Neuronal stem cell (in vitro differentiated cells): ENCODE data around the gene NECTIN2.
A peak's percentile ranks its signal among the peaks of the same experiment; 100 is the strongest.

ENCODE experiments used
- DNase-seq: peaks from one replicate; pipeline ENCODE4 v3.0.0-alpha.2; 2013; ENCODE audit warnings: low spot score
- H2AFZ ChIP-seq: one replicate; pipeline ENCODE4 v1.6.1; 2013; ENCODE audit warnings: mild to moderate bottlenecking, low read length, inconsistent platforms
- H2AK5ac ChIP-seq: 2 replicates; pipeline ENCODE4 v1.6.1; 2013; ENCODE audit warnings: low read depth, mild to moderate bottlenecking, inconsistent platforms, low read length, moderate library complexity, mixed read lengths
- H2BK120ac ChIP-seq: 2 replicates; pipeline ENCODE4 v1.6.1; 2013; ENCODE audit warnings: low read depth, mild to moderate bottlenecking, inconsistent platforms, low read length, moderate library complexity, mixed read lengths
- H2BK12ac ChIP-seq: one replicate; pipeline ENCODE4 v1.6.1; 2013; ENCODE audit warnings: low read length, inconsistent platforms
- H2BK15ac ChIP-seq: 2 replicates; pipeline ENCODE4 v1.6.1; 2013; ENCODE audit warnings: mild to moderate bottlenecking, low read length, inconsistent platforms, mixed read lengths
- H2BK5ac ChIP-seq: one replicate; pipeline ENCODE4 v1.6.1; 2013; ENCODE audit warnings: inconsistent platforms, mild to moderate bottlenecking, low read length, moderate library complexity
- H3K14ac ChIP-seq: one replicate; pipeline ENCODE4 v1.6.1; 2013; ENCODE audit warnings: low read length, inconsistent platforms
- H3K18ac ChIP-seq: 2 replicates; pipeline ENCODE4 v1.6.1; 2013; ENCODE audit warnings: low read length, inconsistent platforms
- H3K23ac ChIP-seq: 2 replicates; pipeline ENCODE4 v1.6.1; 2013; ENCODE audit warnings: low read depth, mild to moderate bottlenecking, mixed read lengths, low read length, inconsistent platforms; ENCODE audit not compliant: poor library complexity
- H3K27ac ChIP-seq: replicated peaks from 3 replicates; pipeline ENCODE4 v1.5.1; 2013; ENCODE audit warnings: low read length, inconsistent platforms
- H3K27me3 ChIP-seq, 3 experiments: 2 replicates each; pipeline ENCODE4 v1.6.1; 2013; ENCODE audit warnings: low read length in 3 of 3, mild to moderate bottlenecking in 2 of 3, inconsistent platforms in 1 of 3, low read depth in 1 of 3, mixed read lengths in 1 of 3, moderate library complexity in 1 of 3; ENCODE audit not compliant: control insufficient read depth in 3 of 3, insufficient read depth in 3 of 3
- H3K36me3 ChIP-seq, 2 donors: replicated peaks in 1 of 2; 2 replicates each; pipeline ENCODE4 v1.6.1; 2013; ENCODE audit warnings: low read length in 2 of 2; ENCODE audit not compliant: control insufficient read depth in 2 of 2, insufficient read depth in 2 of 2
- H3K4ac ChIP-seq: 2 replicates; pipeline ENCODE4 v1.6.1; 2013; ENCODE audit warnings: inconsistent platforms, mild to moderate bottlenecking, low read length, moderate library complexity
- H3K4me1 ChIP-seq, 2 donors: 1 replicate in 1 of 2; 2 replicates in 1 of 2; pipeline ENCODE4 v1.6.1; 2013; ENCODE audit warnings: low read length in 2 of 2, low read depth in 1 of 2; ENCODE audit not compliant: control insufficient read depth in 2 of 2, insufficient read depth in 1 of 2
- H3K4me2 ChIP-seq: one replicate; pipeline ENCODE4 v1.6.1; 2013; ENCODE audit warnings: mild to moderate bottlenecking, low read length, inconsistent platforms; ENCODE audit not compliant: insufficient read depth, poor library complexity, severe bottlenecking
- H3K4me3 ChIP-seq, 2 donors: 2 replicates each; pipeline ENCODE4 v1.5.1; 2013; ENCODE audit warnings: low read length in 2 of 2, mild to moderate bottlenecking in 2 of 2, inconsistent platforms in 1 of 2, moderate library complexity in 1 of 2
- H3K79me1 ChIP-seq: one replicate; pipeline ENCODE4 v1.6.1; 2013; ENCODE audit warnings: low read depth, mild to moderate bottlenecking, inconsistent platforms, low read length, moderate library complexity
- H3K9ac ChIP-seq: one replicate; pipeline ENCODE4 v1.6.1; 2013; ENCODE audit warnings: mild to moderate bottlenecking, low read depth, low read length, inconsistent platforms; ENCODE audit not compliant: poor library complexity
- H3K9me3 ChIP-seq, 2 donors: replicated peaks in 1 of 2; 2 replicates each; pipeline versions ENCODE3 to v1.6.1; 2013; ENCODE audit warnings: low read length in 2 of 2, mild to moderate bottlenecking in 2 of 2, inconsistent platforms in 1 of 2, low read depth in 1 of 2, mixed read lengths in 1 of 2, moderate library complexity in 1 of 2; ENCODE audit not compliant: control insufficient read depth in 2 of 2, insufficient read depth in 1 of 2
- H4K8ac ChIP-seq: one replicate; pipeline ENCODE4 v1.6.1; 2013; ENCODE audit warnings: low read depth, mild to moderate bottlenecking, inconsistent platforms, low read length, moderate library complexity
- H4K91ac ChIP-seq: one replicate; pipeline ENCODE4 v1.6.1; 2013; ENCODE audit warnings: low read length, low read depth, mild to moderate bottlenecking, inconsistent platforms; ENCODE audit not compliant: poor library complexity
- WGBS, 2 donors: extraction: QIAGEN DNeasy Blood & Tissue Kit; methylation state at CpG; one replicate each; pipeline ENCODE4 v1.1.7; 2013; ENCODE audit warnings: missing lambda C conversion rate in 2 of 2, mixed read lengths in 1 of 2; ENCODE audit not compliant: insufficient read length in 2 of 2, insufficient replicate concordance in 1 of 2; ENCODE audit errors: extremely low coverage in 2 of 2; 5-methylcytosine and 5-hydroxymethylcytosine counted together

Gene NECTIN2

DNA sequence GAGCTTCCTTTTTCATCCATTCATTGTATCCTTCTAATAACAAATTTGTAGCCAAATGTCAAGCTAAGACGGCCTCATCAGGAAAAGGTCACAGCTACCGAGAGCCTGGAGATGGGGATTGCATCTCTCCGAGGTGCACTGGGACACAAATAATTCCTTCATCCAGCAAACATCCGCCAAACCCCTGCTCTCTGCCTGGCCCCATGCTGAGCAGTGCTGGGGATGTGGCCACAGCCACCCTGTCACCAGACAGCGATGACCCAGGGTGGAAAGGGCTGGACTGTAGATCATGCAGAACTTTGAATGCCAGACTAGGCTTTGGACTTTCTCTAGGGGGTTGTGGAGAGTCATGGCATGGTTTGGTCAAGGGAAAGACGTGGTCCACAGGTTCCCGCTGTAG lies 46.8 kb downstream of the NECTIN2 start:
- no peak overlapping the region for H2AK5ac ChIP-seq
- no peak overlapping the region for H3K18ac ChIP-seq
- H3K23ac ChIP-seq, result no peak overlapping the region
- H3K27ac ChIP-seq, result no peak overlapping the region
- no peak overlapping the region for H2BK5ac ChIP-seq
- H3K36me3 ChIP-seq, result peaks cover 47 to 69% of the 10 kb centered on the region in 2 donors
- H4K8ac ChIP-seq, result no peak overlapping the region
- DNase-seq, result no peak
- no peak overlapping the region for H3K4me2 ChIP-seq
- no peak overlapping the region for H3K4ac ChIP-seq
- peaks cover 11 to 12% of the 10 kb centered on the region in 2 donors for H3K4me1 ChIP-seq
- H2BK120ac ChIP-seq, result no peak overlapping the region
- H3K27me3 ChIP-seq, result no peaks in the 10 kb centered on the region
- H3K4me3 ChIP-seq, result peak overlapping the region; percentile 19 to 76
- H2AFZ ChIP-seq, result no peak overlapping the region
- H3K9ac ChIP-seq, result no peak overlapping the region
- H2BK15ac ChIP-seq, result no peak overlapping the region
- WGBS, 2 donors, result no CpG with 5 or more reads among the region's 7 CpGs
- no peak overlapping the region for H4K91ac ChIP-seq
- H3K9me3 ChIP-seq, result peaks cover 0 to 2% of the 10 kb centered on the region in 2 donors
- H3K14ac ChIP-seq, result no peak overlapping the region
- peaks cover 18% of the 10 kb centered on the region for H3K79me1 ChIP-seq
- no peak overlapping the region for H2BK12ac ChIP-seq

- Histone ChIP-seq H2AK5ac (no peak overlapping the region), H2BK12ac (no peak overlapping the region), H2BK15ac (no peak overlapping the region), H3K18ac (no peak overlapping the region), H4K91ac (peak overlapping the region; percentile 48), H2BK120ac (no peak overlapping the region), H3K79me1 (peaks cover 18% of the 10 kb centered on the region), H3K9me3 (peaks cover 0 to 2% of the 10 kb centered on the region in 2 donors), H3K4me3 (no peak overlapping the region), H3K36me3 (peaks cover 46 to 67% of the 10 kb centered on the region in 2 donors), H2BK5ac (no peak overlapping the region), H3K27ac (no peak overlapping the region), H2AFZ (no peak overlapping the region), H3K27me3 (no peaks in the 10 kb centered on the region), H3K9ac (peak overlapping the region; percentile 39), H3K14ac (no peak overlapping the region), H3K4me2 (no peak overlapping the region), H4K8ac (peak overlapping the region; percentile 57), H3K4ac (no peak overlapping the region), H3K23ac (no peak overlapping the region), H3K4me1 (peaks cover 11 to 12% of the 10 kb centered on the region in 2 donors)
- no CpG with 5 or more reads among the region's 18 CpGs for WGBS, 2 donors
- no peak for DNase-seq
Measured at GRCh38 chr19:44893332-44894051, 47.4 kb downstream of the NECTIN2 start.

DNA sequence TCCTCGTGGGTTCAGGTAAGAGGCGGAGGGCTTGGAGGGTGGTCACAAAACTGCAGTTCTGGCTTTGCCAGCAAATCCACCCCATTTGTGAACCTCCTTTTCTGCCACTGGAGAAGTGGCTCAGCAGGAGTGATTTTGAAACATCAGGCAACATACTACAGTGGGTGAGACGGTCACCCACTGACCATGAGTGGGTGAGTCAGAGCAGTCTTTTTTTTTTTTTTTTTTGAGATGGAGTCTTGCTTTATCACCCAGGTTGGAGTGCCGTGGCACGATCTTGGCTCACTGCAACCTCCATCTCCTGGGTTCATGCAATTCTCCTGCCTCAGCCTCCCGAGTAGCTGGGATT lies 47.9 kb downstream of the NECTIN2 start:
- peaks cover 11 to 12% of the 10 kb centered on the region in 2 donors for H3K4me1 ChIP-seq
- no peak overlapping the region for H3K23ac ChIP-seq
- H3K27ac ChIP-seq, result no peak overlapping the region
- H3K14ac ChIP-seq, result no peak overlapping the region
- no peaks in the 10 kb centered on the region for H3K27me3 ChIP-seq
- DNase-seq, result no peak
- H3K4me3 ChIP-seq, result no peak overlapping the region
- WGBS, 2 donors, result no CpG with 5 or more reads among the region's 6 CpGs
- H2BK5ac ChIP-seq, result no peak overlapping the region
- no peak overlapping the region for H2BK120ac ChIP-seq
- H2BK12ac ChIP-seq, result no peak overlapping the region
- peaks cover 46 to 63% of the 10 kb centered on the region in 2 donors for H3K36me3 ChIP-seq
- H3K4ac ChIP-seq, result no peak overlapping the region
- no peak overlapping the region for H3K4me2 ChIP-seq
- H2AK5ac ChIP-seq, result no peak overlapping the region
- peak overlapping the region; percentile 57 for H4K8ac ChIP-seq
- H4K91ac ChIP-seq, result peak overlapping the region; percentile 48
- peaks cover 0 to 2% of the 10 kb centered on the region in 2 donors for H3K9me3 ChIP-seq
- H3K79me1 ChIP-seq, result peaks cover 18% of the 10 kb centered on the region
- H2AFZ ChIP-seq, result no peak overlapping the region
- H3K9ac ChIP-seq, result no peak overlapping the region
- H3K18ac ChIP-seq, result no peak overlapping the region
- H2BK15ac ChIP-seq, result no peak overlapping the region

DNA sequence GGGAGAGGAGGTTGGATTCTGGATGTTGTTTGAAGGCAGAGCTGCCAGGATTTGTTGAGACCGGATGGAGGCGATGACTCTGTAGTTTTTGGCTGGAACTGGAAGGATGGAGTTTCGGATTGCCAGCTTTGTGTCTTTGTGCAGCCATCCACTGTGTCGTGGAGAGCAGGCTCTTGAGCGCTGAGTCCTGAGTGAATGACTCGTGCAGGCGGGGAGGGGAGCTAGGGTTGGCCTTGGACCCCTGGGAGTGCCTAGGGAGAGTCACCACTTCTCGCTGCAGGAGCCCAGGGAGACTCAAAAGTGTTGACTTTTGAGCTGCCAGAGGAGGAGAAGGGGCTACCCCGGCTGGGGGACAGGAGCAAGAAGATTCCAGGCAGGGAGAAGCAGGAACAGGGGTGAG lies 48.8 kb downstream of the NECTIN2 start:
- peaks cover 0 to 2% of the 10 kb centered on the region in 2 donors for H3K9me3 ChIP-seq
- H3K27me3 ChIP-seq, result no peaks in the 10 kb centered on the region
- H3K4me2 ChIP-seq, result no peak overlapping the region
- H3K9ac ChIP-seq, result no peak overlapping the region
- no peak overlapping the region for H2AFZ ChIP-seq
- H2BK5ac ChIP-seq, result peak overlapping the region; percentile 72
- H3K4me3 ChIP-seq, result no peak overlapping the region
- no peak overlapping the region for H2BK120ac ChIP-seq
- H3K36me3 ChIP-seq, result peaks cover 47 to 70% of the 10 kb centered on the region in 2 donors
- no peak overlapping the region for H3K23ac ChIP-seq
- no peak overlapping the region for H3K27ac ChIP-seq
- no peak overlapping the region for H2BK15ac ChIP-seq
- WGBS, 2 donors, result no CpG with 5 or more reads among the region's 9 CpGs
- no peak overlapping the region for H3K18ac ChIP-seq
- no peak overlapping the region for H3K14ac ChIP-seq
- H3K79me1 ChIP-seq, result peaks cover 17% of the 10 kb centered on the region
- no peak overlapping the region for H3K4ac ChIP-seq
- no peak overlapping the region for H2AK5ac ChIP-seq
- peaks cover 9% of the 10 kb centered on the region in 2 donors for H3K4me1 ChIP-seq
- no peak overlapping the region for H4K91ac ChIP-seq
- no peak overlapping the region for H2BK12ac ChIP-seq
- H4K8ac ChIP-seq, result no peak overlapping the region
- no peak for DNase-seq
